Smooth muscle cell (in vitro differentiated cells): ENCODE measurements around the gene EXTL1. TPM values are rescaled to one million over a fixed set of nuclear protein-coding genes. Genes with fewer than 3 reads are reported as not detected.

Experiments used
- DNase-seq: peaks from one replicate; lab custom pipeline; 2025; ENCODE audit not compliant: unreplicated experiment; lab: John Stamatoyannopoulos, UW
- H2AFZ ChIP-seq: fragments of 200-600 bp; sonication (generic); 2 replicates; pipeline ENCODE4 v1.6.0; 2016; ENCODE audit warnings: antibody characterized with exemption, low read depth, mild to moderate bottlenecking
- H3F3A ChIP-seq: fragments of 200-600 bp; sonication (generic); 2 replicates; pipeline ENCODE4 v1.6.0; 2017; ENCODE audit warnings: antibody characterized with exemption, low read depth
- H3K27ac ChIP-seq: fragments of 200-600 bp; sonication (generic); 2 replicates; pipeline ENCODE4 v1.5.1; 2016; ENCODE audit warnings: low read depth, mild to moderate bottlenecking
- H3K27me3 ChIP-seq: fragments of 200-600 bp; sonication (generic); 2 replicates; pipeline ENCODE4 v1.6.1; 2016; ENCODE audit warnings: low read depth, mild to moderate bottlenecking
- H3K36me3 ChIP-seq: fragments of 200-600 bp; sonication (generic); 2 replicates; pipeline ENCODE4 v1.5.1; 2016; ENCODE audit warnings: low read depth
- H3K4me1 ChIP-seq: fragments of 200-600 bp; sonication (generic); 2 replicates; pipeline ENCODE4 v1.5.1; 2016; ENCODE audit warnings: low read depth
- H3K4me2 ChIP-seq: fragments of 200-600 bp; sonication (generic); 2 replicates; pipeline ENCODE4 v1.6.0; 2016; ENCODE audit warnings: mild to moderate bottlenecking
- H3K4me3 ChIP-seq: fragments of 200-600 bp; sonication (generic); 2 replicates; pipeline ENCODE4 v1.5.1; 2016; ENCODE audit warnings: mild to moderate bottlenecking
- H3K79me2 ChIP-seq: fragments of 200-600 bp; sonication (generic); 2 replicates; pipeline ENCODE4 v1.6.0; 2016; ENCODE audit warnings: low read depth, mild to moderate bottlenecking
- H3K9ac ChIP-seq: fragments of 200-600 bp; sonication (generic); 2 replicates; pipeline ENCODE4 v1.6.0; 2016; ENCODE audit warnings: low read depth
- H3K9me3 ChIP-seq: fragments of 200-600 bp; sonication (generic); replicated peaks from 2 replicates; pipeline ENCODE4 v1.5.1; 2016; ENCODE audit warnings: low read depth
- H4K20me1 ChIP-seq: fragments of 200-600 bp; sonication (generic); 2 replicates; pipeline ENCODE4 v1.6.0; 2016; ENCODE audit warnings: low read depth
- CTCF ChIP-seq: fragments of 200-600 bp; sonication (generic); IDR thresholded peaks from 2 replicates; pipeline ENCODE4 v1.5.1; 2017; ENCODE audit warnings: borderline replicate concordance, mild to moderate bottlenecking, antibody characterized with exemption; ENCODE audit not compliant: insufficient read depth, poor library complexity, severe bottlenecking
- WGBS: methylation state at CpG from one replicate; pipeline ENCODE4 v1.1.7; 2016; ENCODE audit warnings: low lambda C conversion rate; 5-methylcytosine and 5-hydroxymethylcytosine counted together
- polyA plus RNA-seq: library from polyadenylated mRNA; unstranded; fragments of >200 nt; fragmentation: Nextera tagmentation; extraction: Ambion mirVana; gene quantifications from 2 replicates; pipeline ENCODE4 v1.2.1, GENCODE V29; 2016
- total RNA-seq: library from RNA; depleted of rRNA; stranded (reverse); fragments of >200 nt; gene quantifications from 2 replicates; pipeline ENCODE4 v1.2.3, GENCODE V29; 2014

The EXTL1 gene
- total and polyA plus RNA-seq, 2 experiments from 2014 or later, result 11.2 to 25.8 TPM

- H2AFZ ChIP-seq, result no peak overlapping the region
Measured at GRCh38 chr1:26036756-26037281, 15.2 kb downstream of the EXTL1 start.

GRCh38 chr1:26037904-26038303 lies 16.3 kb downstream of the EXTL1 start:
- H3K9ac ChIP-seq, result no peak overlapping the region
- H3K9me3 ChIP-seq, result no peaks in the 10 kb centered on the region
- H3K4me3 ChIP-seq, result no peak overlapping the region
- peaks cover 8% of the 10 kb centered on the region for H3K27me3 ChIP-seq
- no peaks in the 10 kb centered on the region for H3K36me3 ChIP-seq
- no peak for DNase-seq
- peaks cover 4% of the 10 kb centered on the region for H3F3A ChIP-seq
- H4K20me1 ChIP-seq, result no peaks in the 10 kb centered on the region
- TF ChIP-seq CTCF, result no peak
- no peak overlapping the region for H3K27ac ChIP-seq
- WGBS, result 88% methylated on average over 6 of the region's 6 CpGs
- no peak overlapping the region for H2AFZ ChIP-seq
- peaks cover 3% of the 10 kb centered on the region for H3K4me1 ChIP-seq
- H3K79me2 ChIP-seq, result no peaks in the 10 kb centered on the region
- H3K4me2 ChIP-seq, result no peak overlapping the region

More at GRCh38 chr1:26036756-26037281, 15.2 kb downstream of the EXTL1 start:
- Histone ChIP-seq H3F3A (peaks cover 5% of the 10 kb centered on the region), H4K20me1 (no peaks in the 10 kb centered on the region), H3K36me3 (no peaks in the 10 kb centered on the region), H3K9me3 (no peaks in the 10 kb centered on the region), H3K27ac (no peak overlapping the region), H3K79me2 (no peaks in the 10 kb centered on the region), H3K27me3 (peaks cover 1% of the 10 kb centered on the region), H3K4me1 (peaks cover 3% of the 10 kb centered on the region), H3K9ac (no peak overlapping the region), H3K4me2 (peak overlapping the region; percentile 98), H3K4me3 (no peak overlapping the region)
- DNase-seq, result no peak
- WGBS, result 82% methylated on average over 11 of the region's 11 CpGs
- TF ChIP-seq CTCF, result no peak

- WGBS, result 86% methylated on average over 6 of the region's 6 CpGs
Measured at GRCh38 chr1:26038477-26038876, 16.9 kb downstream of the EXTL1 start.

More at GRCh38 chr1:26038477-26038876, 16.9 kb downstream of the EXTL1 start:
- Histone ChIP-seq H2AFZ (no peak overlapping the region), H3K4me1 (peaks cover 3% of the 10 kb centered on the region), H3K36me3 (no peaks in the 10 kb centered on the region), H3F3A (no peaks in the 10 kb centered on the region), H3K4me2 (no peak overlapping the region), H4K20me1 (no peaks in the 10 kb centered on the region), H3K9me3 (no peaks in the 10 kb centered on the region), H3K27me3 (peaks cover 9% of the 10 kb centered on the region), H3K79me2 (no peaks in the 10 kb centered on the region), H3K4me3 (no peak overlapping the region), H3K9ac (no peak overlapping the region), H3K27ac (no peak overlapping the region)
- no peak for TF ChIP-seq CTCF
- DNase-seq, result no peak
